ENCODE measurements around the gene EPG5.

Gene EPG5

DNA sequence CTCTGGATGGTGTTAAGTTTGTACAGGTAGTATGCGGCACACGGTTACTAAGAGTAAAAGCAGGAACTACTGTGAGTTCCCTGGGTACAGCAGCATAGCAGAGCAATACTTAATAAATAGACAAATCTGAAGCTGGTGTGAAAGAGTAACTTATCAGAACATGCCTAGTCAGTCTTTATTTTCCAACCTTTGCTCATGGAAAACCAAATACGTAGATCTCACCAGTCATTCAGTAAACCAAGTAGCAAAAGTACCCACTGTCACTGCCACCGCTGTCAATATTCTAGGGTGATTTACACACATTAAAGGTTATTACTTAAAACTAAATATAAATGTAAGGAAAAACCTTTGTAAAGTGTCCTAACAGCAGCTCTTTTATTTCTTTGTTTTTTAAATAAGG, 106.6 kb downstream of the EPG5 start (continued):
- TF ChIP-seq SNAI2 (CRISPR knock-in tag; IDR thresholded peaks at IDR 0.05), result no peak
- no peak for TF ChIP-seq ZNF70 (CRISPR knock-in tag; IDR thresholded peaks at IDR 0.05)
- no peak for TF ChIP-seq OSR1 (CRISPR knock-in tag; IDR thresholded peaks at IDR 0.05)

- ATAC-seq, result no peak
- TF ChIP-seq BACH2 (CRISPR knock-in tag; IDR thresholded peaks at IDR 0.05; ENCODE audit: borderline replicate concordance), result no peak
- no peak for TF ChIP-seq ARNTL (CRISPR knock-in tag; IDR thresholded peaks at IDR 0.05; ENCODE audit: borderline replicate concordance, low read depth)
- TF ChIP-seq, protein P1, sequence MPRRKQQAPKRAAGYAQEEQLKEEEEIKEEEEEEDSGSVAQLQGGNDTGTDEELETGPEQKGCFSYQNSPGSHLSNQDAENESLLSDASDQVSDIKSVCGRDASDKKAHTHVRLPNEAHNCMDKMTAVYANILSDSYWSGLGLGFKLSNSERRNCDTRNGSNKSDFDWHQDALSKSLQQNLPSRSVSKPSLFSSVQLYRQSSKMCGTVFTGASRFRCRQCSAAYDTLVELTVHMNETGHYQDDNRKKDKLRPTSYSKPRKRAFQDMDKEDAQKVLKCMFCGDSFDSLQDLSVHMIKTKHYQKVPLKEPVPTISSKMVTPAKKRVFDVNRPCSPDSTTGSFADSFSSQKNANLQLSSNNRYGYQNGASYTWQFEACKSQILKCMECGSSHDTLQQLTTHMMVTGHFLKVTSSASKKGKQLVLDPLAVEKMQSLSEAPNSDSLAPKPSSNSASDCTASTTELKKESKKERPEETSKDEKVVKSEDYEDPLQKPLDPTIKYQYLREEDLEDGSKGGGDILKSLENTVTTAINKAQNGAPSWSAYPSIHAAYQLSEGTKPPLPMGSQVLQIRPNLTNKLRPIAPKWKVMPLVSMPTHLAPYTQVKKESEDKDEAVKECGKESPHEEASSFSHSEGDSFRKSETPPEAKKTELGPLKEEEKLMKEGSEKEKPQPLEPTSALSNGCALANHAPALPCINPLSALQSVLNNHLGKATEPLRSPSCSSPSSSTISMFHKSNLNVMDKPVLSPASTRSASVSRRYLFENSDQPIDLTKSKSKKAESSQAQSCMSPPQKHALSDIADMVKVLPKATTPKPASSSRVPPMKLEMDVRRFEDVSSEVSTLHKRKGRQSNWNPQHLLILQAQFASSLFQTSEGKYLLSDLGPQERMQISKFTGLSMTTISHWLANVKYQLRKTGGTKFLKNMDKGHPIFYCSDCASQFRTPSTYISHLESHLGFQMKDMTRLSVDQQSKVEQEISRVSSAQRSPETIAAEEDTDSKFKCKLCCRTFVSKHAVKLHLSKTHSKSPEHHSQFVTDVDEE (CRISPR knock-in tag; IDR thresholded peaks at IDR 0.05), result no peak
- no peak for TF ChIP-seq ZFP30 (CRISPR knock-in tag; IDR thresholded peaks at IDR 0.05)
Observed at GRCh38 chr18:45859334-45859733, 107.8 kb downstream of the EPG5 start.

DNA sequence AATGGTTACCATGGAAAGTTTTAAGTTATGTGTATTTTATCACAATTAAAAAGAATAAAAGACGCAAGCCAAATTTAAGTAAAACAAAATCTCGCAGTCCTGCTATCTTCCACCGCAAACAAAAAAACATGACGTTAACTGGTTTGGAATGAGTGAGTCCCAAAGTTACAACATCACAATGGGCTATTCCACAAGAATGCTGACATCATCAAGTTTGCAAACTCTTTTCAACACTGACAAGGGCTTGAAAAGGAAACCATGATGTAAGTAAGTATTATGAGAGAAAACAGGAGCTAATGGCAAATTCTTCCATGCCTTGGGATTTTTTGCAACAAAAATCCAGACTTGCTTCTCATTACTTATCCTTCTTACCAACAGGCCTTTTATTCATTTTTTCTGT, 110.6 kb downstream of the EPG5 start:
- ATAC-seq, result no peak
- TF ChIP-seq ZFP30 (CRISPR knock-in tag; IDR thresholded peaks at IDR 0.05), result no peak
- no peak for TF ChIP-seq CSRNP3 (CRISPR knock-in tag; IDR thresholded peaks at IDR 0.05)
- TF ChIP-seq TOX (CRISPR knock-in tag; IDR thresholded peaks at IDR 0.05; ENCODE audit: borderline replicate concordance), result no peak
- no peak for TF ChIP-seq SNAI2 (CRISPR knock-in tag; IDR thresholded peaks at IDR 0.05)
- TF ChIP-seq, protein P2, sequence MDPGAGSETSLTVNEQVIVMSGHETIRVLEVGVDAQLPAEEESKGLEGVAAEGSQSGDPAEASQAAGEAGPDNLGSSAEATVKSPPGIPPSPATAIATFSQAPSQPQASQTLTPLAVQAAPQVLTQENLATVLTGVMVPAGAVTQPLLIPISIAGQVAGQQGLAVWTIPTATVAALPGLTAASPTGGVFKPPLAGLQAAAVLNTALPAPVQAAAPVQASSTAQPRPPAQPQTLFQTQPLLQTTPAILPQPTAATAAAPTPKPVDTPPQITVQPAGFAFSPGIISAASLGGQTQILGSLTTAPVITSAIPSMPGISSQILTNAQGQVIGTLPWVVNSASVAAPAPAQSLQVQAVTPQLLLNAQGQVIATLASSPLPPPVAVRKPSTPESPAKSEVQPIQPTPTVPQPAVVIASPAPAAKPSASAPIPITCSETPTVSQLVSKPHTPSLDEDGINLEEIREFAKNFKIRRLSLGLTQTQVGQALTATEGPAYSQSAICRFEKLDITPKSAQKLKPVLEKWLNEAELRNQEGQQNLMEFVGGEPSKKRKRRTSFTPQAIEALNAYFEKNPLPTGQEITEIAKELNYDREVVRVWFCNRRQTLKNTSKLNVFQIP (CRISPR knock-in tag; IDR thresholded peaks at IDR 0.05; ENCODE audit: borderline replicate concordance, low read depth), result no peak
- TF ChIP-seq ARNTL (CRISPR knock-in tag; IDR thresholded peaks at IDR 0.05; ENCODE audit: borderline replicate concordance, low read depth), result no peak

DNA sequence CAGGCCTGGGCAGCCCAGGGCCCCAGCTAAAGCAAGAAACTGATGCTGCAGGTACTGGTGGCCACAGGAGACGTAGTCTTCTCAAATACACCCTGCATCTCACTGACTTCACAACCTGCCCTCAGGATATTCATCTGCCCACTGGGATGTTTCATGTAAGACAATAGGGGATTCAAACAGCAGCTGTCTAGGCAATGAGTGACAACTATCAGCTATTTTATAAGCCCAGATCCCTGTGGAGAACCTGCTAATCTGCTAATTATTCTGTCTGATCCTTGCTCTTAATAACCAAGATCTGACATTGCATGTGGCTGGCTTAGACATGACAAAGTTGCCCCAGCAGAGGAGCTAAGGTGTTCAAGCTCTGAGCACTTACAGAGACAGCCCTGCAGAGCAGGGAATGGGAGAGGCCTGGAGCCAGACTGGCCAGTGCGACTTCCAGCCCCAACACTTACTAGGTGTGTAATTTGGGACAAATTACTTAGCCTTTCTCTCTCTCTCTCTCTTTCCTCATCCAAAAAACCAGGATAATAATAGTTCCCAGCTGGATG, 113.0 kb downstream of the EPG5 start:
- ATAC-seq, result no peak
- no peak for TF ChIP-seq ZFP3 (CRISPR knock-in tag; IDR thresholded peaks at IDR 0.05)
- TF ChIP-seq GLIS3 (CRISPR knock-in tag; IDR thresholded peaks at IDR 0.05), result no peak
- TF ChIP-seq ZNF565 (CRISPR knock-in tag; conservative IDR thresholded peaks at IDR 0.05; ENCODE audit: low read depth), result no peak
- TF ChIP-seq ESRRG (CRISPR knock-in tag; IDR thresholded peaks at IDR 0.05), result no peak
- no peak for TF ChIP-seq TOX (CRISPR knock-in tag; IDR thresholded peaks at IDR 0.05; ENCODE audit: borderline replicate concordance)
- TF ChIP-seq PATZ1 (CRISPR knock-in tag; IDR thresholded peaks at IDR 0.05; ENCODE audit: borderline replicate concordance), result no peak
- TF ChIP-seq CREB5 (CRISPR knock-in tag; IDR thresholded peaks at IDR 0.05; ENCODE audit: low read depth), result no peak
- no peak for TF ChIP-seq ZNF70 (CRISPR knock-in tag; IDR thresholded peaks at IDR 0.05)
- no peak for TF ChIP-seq ZNF8 (CRISPR knock-in tag; IDR thresholded peaks at IDR 0.05)
- TF ChIP-seq SNAI2 (CRISPR knock-in tag; IDR thresholded peaks at IDR 0.05), result no peak
- TF ChIP-seq RARB (CRISPR knock-in tag; IDR thresholded peaks at IDR 0.05), result no peak
- TF ChIP-seq, protein P1 (CRISPR knock-in tag; IDR thresholded peaks at IDR 0.05), result no peak
- TF ChIP-seq, protein P2 (CRISPR knock-in tag; IDR thresholded peaks at IDR 0.05; ENCODE audit: borderline replicate concordance, low read depth), result no peak
- no peak for TF ChIP-seq ZFP30 (CRISPR knock-in tag; IDR thresholded peaks at IDR 0.05)
- TF ChIP-seq CSRNP3 (CRISPR knock-in tag; IDR thresholded peaks at IDR 0.05), result no peak
- no peak for TF ChIP-seq TCF4 (CRISPR knock-in tag; IDR thresholded peaks at IDR 0.05; ENCODE audit: borderline replicate concordance)

All from SK-N-SH treated with all-trans-retinoic acid at 6 μM for 48 hours (cell line).